Panc1 (cell line): Measurements from ENCODE around the gene MYH13.
"Not testable (repeated sequence)": the region's sequence is repeated elsewhere in the genome, so short reads cannot be mapped to it uniquely, and the experiment has no call there.

Source experiments
- POLR2AphosphoS5 ChIP-seq: IDR thresholded peaks from 2 replicates; pipeline ENCODE4 v1.6.1; 2012; ENCODE audit warnings: mild to moderate bottlenecking, low read depth, low read length, moderate library complexity
- REST ChIP-seq, 2 experiments: IDR thresholded peaks; 2 replicates each; pipeline ENCODE4 v1.6.1; 2011 to 2012; ENCODE audit warnings: low read depth in 2 of 2, control low read depth in 1 of 2, low read length in 1 of 2, mild to moderate bottlenecking in 1 of 2, moderate library complexity in 1 of 2; ENCODE audit not compliant: insufficient read depth in 1 of 2
- SIN3A ChIP-seq: IDR thresholded peaks from 2 replicates; pipeline ENCODE4 v1.6.1; 2012; ENCODE audit warnings: low read depth, mild to moderate bottlenecking, low read length, moderate library complexity, borderline replicate concordance; ENCODE audit not compliant: insufficient read depth
- TCF7L2 ChIP-seq: IDR thresholded peaks from 2 replicates; pipeline ENCODE4 v1.6.1; 2011; ENCODE audit warnings: mild to moderate bottlenecking, low read depth, low read length, inconsistent platforms
- TF ChIP-seq, protein P1 (sequence below): fragments of 450-650 bp; IDR thresholded peaks from 2 replicates; pipeline ENCODE4 v1.5.1; 2017; ENCODE audit warnings: mild to moderate bottlenecking

DNA sequence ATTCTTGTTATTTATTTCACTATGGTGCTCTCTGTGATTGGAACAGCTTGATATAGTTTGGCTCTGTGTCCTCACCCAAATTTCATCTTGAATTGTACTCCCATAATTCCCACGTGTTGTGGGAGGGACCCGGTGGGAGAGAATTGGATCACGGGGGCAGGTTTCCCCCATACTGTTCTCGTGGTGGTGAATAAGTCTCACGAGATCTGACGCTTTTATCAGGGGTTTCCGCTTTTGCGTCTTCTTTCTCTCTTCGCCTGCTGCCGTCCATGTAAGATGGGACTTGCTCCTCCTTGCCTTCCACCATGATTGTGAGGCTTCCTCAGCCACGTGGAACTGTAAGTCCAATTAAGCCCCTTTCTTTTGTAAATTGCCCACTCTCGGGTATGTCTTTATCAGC, 81.2 kb downstream of the MYH13 start:
- TF ChIP-seq, protein P1, sequence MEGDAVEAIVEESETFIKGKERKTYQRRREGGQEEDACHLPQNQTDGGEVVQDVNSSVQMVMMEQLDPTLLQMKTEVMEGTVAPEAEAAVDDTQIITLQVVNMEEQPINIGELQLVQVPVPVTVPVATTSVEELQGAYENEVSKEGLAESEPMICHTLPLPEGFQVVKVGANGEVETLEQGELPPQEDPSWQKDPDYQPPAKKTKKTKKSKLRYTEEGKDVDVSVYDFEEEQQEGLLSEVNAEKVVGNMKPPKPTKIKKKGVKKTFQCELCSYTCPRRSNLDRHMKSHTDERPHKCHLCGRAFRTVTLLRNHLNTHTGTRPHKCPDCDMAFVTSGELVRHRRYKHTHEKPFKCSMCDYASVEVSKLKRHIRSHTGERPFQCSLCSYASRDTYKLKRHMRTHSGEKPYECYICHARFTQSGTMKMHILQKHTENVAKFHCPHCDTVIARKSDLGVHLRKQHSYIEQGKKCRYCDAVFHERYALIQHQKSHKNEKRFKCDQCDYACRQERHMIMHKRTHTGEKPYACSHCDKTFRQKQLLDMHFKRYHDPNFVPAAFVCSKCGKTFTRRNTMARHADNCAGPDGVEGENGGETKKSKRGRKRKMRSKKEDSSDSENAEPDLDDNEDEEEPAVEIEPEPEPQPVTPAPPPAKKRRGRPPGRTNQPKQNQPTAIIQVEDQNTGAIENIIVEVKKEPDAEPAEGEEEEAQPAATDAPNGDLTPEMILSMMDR: not testable (repeated sequence)
- TF ChIP-seq POLR2AphosphoS5; REST (IDR thresholded peaks at IDR 0.05; ENCODE audit: insufficient read depth in 1 of 2, low read depth in 2 of 2, low read length in 1 of 2); TCF7L2; SIN3A: not testable (repeated sequence)
